IMR-90 (cell line): ENCODE measurements around the gene SH3RF2.

Experiments
- BHLHE40 ChIP-seq: fragments of 150-350 bp; IDR thresholded peaks from 2 replicates; pipeline ENCODE4 v1.6.1; 2016; ENCODE audit warnings: mild to moderate bottlenecking, low read depth, low read length
- CEBPB ChIP-seq: IDR thresholded peaks from 2 replicates; pipeline ENCODE4 v1.6.1; 2012; ENCODE audit warnings: low read depth, low read length, improper control_type of control experiment
- MAFK ChIP-seq: IDR thresholded peaks from 2 replicates; pipeline ENCODE4 v1.6.1; 2012; ENCODE audit warnings: low read depth, low read length, improper control_type of control experiment
- MXI1 ChIP-seq: IDR thresholded peaks from 2 replicates; pipeline ENCODE4 v1.6.1; 2012; ENCODE audit warnings: low read depth, mild to moderate bottlenecking, low read length, moderate library complexity, borderline replicate concordance
- POLR2A ChIP-seq: IDR thresholded peaks from 2 replicates; pipeline ENCODE4 v1.6.1; 2012; ENCODE audit warnings: mild to moderate bottlenecking, low read depth, low read length
- RAD21 ChIP-seq: IDR thresholded peaks from 2 replicates; pipeline ENCODE4 v1.6.1; 2012; ENCODE audit warnings: low read length, improper control_type of control experiment
- RFX5 ChIP-seq: IDR thresholded peaks from 2 replicates; pipeline ENCODE4 v1.8.0; 2012; ENCODE audit warnings: low read depth, mild to moderate bottlenecking, low read length, moderate library complexity
- SMC3 ChIP-seq: fragments of 150-350 bp; IDR thresholded peaks from 2 replicates; pipeline ENCODE4 v1.6.1; 2016; ENCODE audit warnings: low read depth, mild to moderate bottlenecking, antibody characterized with exemption, low read length, moderate library complexity
- USF2 ChIP-seq: fragments of 150-350 bp; IDR thresholded peaks from 2 replicates; pipeline ENCODE4 v1.6.1; 2017; ENCODE audit warnings: mild to moderate bottlenecking, antibody characterized with exemption, low read length, low read depth
- TF ChIP-seq, protein P1 (sequence below): conservative IDR thresholded peaks from 2 replicates; pipeline ENCODE4 v1.5.1; 2012; ENCODE audit warnings: mild to moderate bottlenecking, low read depth, low read length, improper control_type of control experiment

DNA sequence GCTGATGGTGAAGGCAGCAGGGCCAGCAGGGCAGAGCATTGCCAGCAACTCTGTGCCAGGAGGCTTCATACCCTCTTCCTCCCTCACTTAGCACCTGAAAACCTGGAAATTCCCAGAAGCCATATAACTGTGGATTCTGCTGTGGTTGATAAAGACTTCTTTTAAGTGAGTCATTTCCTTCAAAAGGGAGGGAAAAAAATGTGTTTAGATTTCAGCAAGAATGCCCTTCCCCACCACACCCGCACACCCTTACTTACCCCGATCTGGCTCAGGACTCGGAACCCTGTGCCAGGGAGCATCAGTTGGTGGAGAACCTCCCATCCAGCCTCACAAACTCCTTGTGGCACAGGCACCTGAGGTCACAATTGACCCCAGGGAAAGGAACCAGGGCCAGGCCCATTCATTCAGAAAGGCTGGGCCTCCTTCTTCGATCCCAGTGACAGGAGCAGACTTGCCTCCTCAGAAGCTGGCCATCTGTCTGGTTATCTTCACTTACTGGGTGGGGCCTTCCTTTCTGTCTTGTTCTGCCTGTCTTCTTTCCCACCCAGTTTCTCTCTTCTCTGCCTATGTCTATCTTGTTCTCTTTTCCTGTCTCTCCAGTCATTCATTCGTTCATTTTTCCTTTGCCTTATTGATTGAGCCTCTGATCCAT is 106.4 kb downstream of the SH3RF2 start:
- TF ChIP-seq RAD21 (no peak), POLR2A (no peak), MXI1 (no peak), SMC3 (no peak), BHLHE40 (no peak), RFX5 (no peak), CEBPB (peak; percentile 24; the same call in 1 of the 2 replicates), USF2 (no peak), MAFK (no peak)
- TF ChIP-seq, protein P1, sequence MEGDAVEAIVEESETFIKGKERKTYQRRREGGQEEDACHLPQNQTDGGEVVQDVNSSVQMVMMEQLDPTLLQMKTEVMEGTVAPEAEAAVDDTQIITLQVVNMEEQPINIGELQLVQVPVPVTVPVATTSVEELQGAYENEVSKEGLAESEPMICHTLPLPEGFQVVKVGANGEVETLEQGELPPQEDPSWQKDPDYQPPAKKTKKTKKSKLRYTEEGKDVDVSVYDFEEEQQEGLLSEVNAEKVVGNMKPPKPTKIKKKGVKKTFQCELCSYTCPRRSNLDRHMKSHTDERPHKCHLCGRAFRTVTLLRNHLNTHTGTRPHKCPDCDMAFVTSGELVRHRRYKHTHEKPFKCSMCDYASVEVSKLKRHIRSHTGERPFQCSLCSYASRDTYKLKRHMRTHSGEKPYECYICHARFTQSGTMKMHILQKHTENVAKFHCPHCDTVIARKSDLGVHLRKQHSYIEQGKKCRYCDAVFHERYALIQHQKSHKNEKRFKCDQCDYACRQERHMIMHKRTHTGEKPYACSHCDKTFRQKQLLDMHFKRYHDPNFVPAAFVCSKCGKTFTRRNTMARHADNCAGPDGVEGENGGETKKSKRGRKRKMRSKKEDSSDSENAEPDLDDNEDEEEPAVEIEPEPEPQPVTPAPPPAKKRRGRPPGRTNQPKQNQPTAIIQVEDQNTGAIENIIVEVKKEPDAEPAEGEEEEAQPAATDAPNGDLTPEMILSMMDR: no peak
